GM19240 (cell line): ENCODE results near the gene NCKIPSD.
A peak's percentile ranks its signal among the peaks of the same experiment; 100 is the strongest.

Experiments used
- DNase-seq: peaks from one replicate; pipeline ENCODE4 v3.0.0; 2011; ENCODE audit warnings: low spot score; ENCODE audit not compliant: insufficient read length

NCKIPSD gene

DNA sequence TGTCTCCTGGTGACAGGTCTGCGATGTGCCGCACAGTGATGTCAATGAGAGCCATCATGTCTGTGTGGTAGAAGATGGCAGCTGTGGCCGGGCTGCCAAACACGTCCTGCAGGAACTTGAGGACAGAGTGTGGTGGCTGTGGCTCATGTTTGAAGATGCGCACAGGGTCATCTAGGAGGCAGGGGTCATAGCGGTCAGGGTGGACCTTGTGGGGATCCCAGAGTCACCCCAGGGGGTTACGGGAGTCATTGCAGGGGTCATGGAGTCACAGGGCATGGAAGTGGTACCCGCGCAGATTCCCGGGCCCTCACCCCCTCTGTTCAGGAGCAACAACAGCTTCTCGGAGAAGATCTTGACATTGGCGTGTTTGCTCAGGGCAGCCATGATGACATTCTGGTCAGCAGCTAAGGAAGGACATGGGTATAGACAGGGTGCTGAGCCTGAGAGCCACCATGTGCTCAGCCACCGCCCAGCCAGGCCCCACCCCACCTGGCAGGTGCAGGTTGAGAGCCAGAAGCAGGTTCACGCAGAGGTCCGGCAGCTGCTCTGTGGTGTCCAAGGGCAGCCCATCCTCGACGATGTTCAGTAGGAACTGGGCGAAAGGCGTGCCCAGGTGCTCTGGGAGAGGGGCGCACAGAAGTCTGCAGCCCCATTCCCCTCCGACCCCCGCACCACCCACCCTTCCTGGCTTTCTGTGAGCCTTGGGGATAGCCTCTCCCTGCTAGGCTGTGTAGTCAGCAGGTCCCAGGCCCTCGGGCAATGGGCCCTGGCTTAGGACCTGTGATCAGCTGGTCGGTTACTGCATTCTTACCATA is 6.9 kb downstream of the NCKIPSD start:
- DNase-seq: no peak

DNA sequence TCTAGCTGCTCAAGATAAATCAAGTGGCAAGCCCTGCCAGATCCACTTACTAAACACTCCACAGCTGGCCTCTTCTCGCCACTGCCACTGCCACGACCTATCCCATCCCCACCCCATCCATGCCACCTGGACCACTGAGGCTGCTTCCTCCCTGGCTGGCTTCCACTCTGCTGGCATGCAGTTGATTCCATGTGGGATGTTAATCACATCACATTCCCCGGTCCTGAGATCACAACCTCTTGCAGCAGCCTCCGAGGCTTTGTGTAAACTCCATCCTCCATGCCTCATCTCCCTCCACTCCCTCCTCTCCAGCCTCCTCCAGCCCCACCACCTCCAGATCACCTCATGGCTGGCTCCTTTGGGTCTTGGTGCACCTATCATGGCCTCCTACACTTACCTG is 7.7 kb downstream of the NCKIPSD start:
- DNase-seq: no peak

DNA sequence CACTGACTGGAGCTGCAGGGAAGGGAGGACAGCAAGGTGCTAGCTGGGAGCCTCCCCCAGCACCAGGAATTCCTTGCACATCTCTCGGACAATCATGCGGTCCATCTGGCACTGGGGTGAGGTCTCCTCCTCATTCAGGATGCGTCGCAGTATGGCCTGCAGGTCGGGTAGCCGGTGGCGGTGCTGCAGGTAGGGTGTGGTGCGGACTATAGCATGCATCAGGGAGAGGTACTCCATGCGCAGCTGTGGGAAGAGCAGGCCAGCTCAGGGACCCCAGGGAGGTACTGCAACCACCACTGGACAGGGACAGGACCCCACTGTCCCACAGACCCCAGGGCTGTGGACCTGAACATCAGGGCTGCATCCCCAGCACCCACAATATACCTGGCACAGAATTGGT is 11.2 kb downstream of the NCKIPSD start:
- no peak for DNase-seq

DNA sequence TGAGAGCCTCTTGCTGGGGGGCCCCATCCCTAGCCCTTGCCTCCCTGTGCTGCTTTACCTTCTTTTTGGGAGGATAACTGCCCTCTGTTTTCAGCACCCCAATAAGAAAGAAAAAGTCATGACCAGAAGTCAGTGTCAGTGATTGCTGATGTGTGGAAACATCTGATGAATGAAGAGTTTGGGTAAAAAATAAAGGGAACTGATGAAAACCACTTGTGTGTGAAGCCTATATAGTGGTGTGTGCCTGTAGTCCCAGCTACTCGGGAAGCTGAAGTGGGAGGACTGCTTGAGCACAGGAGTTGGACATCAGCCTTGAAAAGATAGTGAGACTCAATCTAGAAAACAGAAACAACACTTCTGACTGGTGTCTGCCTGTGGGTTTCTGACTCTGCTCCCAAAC is 13.2 kb downstream of the NCKIPSD start:
- DNase-seq: no peak

DNA sequence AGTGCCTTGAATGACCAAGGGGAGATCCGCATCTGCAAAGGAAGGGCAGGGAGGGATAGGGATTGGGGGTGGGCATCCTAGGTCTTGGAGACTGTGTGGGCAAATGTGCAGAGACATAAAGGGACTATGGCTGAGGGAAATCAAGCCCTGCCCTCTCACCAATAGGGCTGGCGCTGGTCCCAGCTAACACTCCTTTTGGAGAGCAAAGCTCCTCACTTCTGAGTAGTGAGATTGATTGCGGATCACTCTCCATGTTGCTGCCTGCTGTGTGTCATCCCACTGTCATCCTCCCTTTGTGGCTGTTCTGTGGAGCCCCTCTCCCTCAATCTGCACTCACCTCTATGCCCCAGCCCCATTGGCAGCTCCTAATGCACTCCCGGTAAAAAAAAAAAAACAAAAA is 20.8 kb downstream of the NCKIPSD start:
- DNase-seq: no peak

DNA sequence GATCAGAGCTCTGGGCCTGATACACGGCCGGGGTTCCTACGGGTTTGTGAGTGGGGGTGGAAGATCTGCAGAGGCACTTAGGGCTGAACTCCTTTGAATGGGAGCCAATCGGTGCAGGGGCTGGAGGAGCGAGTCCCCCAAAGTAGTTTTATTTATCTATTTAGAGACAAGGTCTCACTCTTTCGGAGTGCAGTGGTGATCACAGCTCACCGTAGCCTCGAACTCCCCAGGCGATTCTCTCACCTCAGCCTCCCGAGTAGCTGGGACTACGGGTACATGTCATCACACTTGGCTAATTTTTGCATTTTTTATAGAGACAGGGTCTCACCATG is 21.4 kb downstream of the NCKIPSD start:
- DNase-seq: no peak

DNA sequence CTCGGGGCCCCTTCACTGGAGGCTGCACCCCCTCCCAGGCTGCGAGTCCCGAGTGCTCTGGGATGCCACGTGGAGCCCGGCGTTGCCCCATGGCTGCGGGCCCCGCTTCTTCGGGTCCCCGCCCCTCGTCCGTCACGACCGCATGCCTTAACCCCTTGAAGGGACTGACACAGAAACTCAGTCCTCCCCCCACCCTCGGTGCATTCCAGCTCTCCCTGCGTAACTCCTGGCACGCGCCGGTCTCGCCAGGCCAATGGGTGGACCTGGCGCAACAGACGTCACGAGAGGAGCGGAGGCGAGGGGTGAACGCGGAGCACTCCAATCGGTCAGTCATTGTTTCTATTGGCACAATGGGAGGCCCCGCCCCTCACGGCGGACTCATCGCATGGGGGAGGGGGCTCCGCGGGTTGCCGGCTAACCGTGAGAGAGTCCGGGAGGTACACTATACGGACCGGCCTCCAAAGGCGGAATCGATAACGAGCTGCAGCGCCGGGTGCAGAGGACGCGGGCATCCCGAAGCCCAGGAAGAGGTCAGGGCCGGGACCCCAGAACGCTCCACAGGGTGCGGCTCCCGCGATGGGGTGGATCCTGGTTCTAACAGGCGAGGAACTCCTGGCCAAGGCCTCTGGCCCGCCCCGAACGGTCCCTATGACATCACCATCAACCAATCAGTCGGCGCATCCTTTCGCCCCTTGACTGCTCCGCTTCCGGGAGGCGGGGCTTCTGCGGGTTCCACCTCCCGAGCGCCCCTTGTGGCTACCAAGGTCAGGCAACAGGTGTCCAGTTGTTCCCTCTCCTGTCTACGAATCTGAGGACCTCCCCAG is 22.0 kb downstream of the NCKIPSD start:
- DNase-seq: peak; percentile 100

DNA sequence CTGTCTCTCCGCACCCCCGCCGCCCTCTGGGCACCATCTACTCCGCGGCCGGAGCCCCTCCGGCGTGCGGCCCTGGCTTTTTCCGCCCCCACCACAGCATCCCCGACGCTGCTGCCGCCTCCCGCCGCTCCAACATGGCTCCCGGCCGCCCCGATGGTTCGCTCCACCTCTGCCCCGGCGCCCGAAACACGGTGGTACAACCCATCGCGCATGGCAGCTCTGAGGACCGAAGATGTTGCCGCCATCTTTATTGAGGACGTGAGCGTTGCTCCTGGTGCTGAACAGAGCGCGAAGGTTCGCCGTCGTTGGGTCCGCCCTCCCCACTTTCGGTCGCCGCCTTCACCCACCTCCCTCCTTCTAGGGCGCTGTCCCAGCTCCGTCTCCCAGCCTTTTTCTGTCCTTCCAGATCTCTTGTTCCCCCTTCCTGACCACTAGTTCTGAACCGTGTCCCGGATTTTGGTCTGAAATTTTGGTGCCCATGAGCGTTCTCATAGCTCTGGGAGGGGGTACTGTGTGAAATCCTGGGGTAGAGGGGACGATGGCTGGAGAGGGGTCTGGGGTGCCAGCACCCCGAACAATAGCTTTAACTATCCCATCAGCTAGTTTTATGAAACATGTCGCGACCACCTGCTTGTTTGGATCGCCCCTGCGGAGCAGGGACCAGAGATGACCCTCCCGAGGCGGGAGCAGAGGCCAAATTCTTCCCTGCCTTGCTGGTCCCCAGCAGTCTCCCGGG is 22.8 kb downstream of the NCKIPSD start, which contains the start of gene CELSR3:
Gene CELSR3, minus strand, starts transcription at position 134 of the 736 bp plus-strand sequence. CDS start 252 bp downstream, outside the sequence.
- peak; percentile 45 for DNase-seq

DNA sequence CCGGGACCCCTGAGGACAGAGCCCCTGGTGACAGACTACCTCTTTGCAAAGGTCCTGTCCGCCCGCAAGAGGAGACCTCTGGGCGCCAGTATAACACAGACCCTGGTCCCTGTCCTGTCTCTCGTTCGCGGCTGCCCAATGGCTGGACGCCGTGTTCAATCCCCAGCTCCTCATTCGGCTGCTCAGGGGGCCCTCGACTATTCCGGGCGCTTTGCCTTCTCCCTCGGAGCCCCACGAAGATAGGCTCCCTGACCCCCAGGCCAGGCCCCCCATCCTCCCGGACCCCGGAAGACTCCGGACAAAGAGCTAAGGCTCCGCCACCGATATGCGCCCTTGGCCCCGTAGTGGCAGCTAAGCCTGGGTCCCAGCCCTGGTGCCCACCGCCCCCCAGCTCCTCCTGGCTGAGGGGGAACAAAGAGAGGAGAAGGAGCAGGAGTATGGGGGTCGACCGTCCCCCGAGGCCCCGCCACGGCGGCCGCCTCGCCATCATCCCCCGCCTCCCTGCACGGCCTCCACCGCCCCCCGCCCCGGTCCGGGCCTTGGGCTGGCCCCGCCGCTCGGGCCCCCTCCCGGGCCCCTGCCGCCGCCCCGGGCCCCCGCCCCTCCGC is 23.5 kb downstream of the NCKIPSD start:
- no peak for DNase-seq

DNA sequence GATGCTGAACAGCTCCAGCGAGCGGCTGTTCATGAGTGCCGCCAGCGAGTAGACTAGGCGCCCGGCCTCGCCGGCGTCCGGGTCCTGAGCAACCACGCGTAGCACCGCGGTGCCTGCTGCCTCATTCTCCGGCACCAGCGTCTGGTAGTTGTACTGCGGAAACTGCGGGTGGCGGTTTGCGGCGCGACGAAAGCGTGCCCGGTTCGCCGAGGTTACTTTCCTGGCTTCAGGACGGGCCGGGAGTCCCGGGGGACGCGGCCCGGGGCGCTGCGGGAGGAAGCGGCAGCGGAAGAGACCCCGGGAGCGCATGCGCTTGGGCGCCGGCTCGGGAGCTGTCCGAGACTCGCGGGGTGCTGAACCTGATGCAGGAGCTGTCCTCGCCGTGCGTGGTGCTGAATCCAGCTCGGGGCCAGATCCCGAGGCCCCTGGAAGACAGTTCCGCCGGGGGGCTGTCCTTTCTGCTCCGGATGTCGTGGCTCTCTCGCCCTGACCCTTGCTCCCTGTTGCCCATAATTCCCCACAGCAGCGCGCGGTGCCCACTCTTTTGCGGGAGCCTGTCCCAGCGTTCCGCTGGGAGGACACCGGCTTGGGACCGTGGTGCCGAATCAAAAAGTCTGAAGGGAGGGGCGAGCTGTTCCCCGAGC is 24.1 kb downstream of the NCKIPSD start:
- peak; percentile 57 for DNase-seq

DNA sequence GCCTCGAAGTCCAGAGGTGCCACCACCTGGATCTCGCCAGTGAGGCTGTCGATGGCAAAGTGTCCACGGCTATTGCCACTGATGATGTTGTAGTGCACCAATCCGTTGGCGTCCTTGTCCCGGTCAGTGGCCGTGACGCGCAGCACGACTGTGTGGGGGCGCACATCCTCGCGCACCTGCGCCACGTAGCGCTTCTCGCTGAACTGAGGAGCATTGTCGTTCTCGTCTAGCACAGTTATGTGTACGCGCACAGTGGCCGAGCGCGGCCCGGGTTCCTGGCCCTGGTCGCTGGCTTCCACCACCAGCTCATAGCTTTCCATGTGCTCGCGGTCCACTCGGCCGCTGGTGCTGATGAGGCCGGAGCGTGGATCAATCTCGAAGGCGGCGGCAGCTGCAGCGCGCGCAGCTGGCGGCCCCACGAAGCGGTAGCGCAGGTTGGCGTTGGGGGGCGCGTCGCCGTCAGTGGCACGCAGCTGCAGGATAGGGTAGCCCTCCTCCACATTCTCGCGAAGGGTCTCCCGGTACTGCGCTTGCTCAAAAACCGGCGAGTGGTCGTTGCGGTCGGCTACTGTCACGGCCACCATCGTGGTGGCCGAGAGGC is 24.8 kb downstream of the NCKIPSD start:
- DNase-seq: no peak

DNA sequence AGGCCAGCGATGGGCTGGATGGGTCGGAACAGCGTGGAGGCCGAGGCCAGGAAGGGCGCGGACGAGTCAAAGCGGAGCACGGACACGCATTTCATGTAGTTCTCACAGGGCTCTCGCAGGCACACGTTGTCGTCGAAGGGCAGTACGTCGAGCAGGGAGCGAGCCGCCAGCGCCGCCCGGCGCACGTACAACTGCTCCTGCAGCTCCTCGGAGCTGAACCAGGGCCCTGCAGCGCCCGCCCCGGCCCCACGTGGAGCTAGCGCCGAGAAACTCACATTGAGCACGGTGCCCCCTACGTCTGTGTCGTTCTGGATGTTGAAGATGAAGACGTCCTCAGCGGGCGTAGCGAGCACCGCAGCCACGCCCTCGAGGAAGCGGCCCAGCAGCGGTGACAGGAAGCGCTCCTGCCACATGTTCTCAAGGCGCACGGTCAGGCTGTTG is 28.9 kb downstream of the NCKIPSD start:
- DNase-seq: no peak

DNA sequence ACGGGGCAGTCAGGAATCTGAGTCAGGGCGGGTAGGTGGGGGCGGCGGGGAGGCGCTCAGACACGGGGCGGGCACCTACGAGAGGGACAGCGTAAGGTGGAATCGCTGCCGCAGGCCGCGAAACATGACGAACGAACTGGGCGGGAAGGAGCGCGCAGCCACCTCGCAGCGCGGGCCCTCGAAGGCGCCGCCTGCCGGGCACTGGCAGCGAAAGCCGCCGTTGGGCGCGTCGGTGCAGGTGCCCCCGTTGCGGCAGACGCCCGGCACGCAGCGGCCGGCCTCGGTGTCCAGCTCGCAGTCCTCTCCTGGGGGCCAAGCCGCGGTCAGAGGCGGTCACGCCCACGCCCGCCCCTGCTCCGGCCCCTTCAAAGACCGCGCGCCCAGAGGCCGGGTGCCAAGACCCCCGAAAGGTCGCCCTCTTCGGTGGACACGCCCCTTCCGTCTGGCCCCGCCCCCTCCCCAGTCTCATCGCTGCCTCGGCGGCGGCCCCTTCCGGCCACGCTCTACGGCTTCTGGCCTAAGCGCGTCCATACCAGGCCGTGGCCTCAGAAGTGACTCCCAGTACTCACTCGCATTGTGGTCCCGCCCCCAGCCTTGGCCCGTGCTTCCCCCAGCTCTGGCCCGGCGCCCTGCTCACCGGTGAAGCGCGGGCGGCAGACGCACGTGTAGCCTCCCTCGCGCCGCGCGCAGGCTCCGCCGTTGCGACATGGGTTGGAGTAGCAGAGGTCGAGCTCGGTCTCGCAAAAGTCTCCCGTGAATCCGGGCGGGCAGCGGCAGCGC is 29.5 kb downstream of the NCKIPSD start:
- DNase-seq: peak; percentile 89

DNA sequence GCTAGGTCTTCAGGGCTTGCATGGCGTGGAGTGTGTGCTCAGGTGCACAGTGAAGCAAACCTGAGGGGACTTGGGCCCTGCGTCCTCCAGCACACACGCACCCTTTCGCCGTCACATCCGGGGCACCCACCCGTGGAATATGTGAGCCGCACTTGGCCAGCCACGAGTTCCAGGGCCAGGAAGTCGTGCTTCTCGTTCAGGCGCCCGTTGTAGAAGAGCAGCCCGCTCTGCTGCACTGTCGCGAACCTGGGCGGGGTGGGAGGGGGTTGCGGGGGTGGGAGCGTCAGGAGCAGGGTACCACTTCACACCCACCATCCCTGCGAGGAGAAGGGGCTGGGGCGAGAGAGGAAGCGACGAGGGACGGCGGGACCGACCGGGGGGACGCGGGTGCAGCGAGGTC is 30.1 kb downstream of the NCKIPSD start:
- DNase-seq: no peak

DNA sequence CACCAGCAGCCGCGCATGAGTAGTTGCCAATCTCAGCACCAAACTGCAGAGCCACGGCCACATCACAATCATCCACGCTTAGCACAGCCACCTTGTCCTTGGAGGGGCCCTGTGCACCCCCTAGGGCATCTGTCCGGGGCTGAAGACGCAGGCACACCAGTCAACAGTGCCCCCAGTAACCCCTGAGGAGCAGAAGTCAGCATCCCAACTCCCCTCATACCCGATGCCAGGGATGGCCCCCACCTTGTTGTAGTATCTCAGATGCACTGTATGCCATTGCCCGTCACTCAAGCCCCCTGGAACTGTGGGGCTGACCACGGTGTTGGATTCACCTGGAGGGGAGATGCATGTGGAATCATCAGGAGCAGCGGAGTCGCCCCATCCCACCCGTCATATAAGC is 30.7 kb downstream of the NCKIPSD start:
- DNase-seq: no peak

DNA sequence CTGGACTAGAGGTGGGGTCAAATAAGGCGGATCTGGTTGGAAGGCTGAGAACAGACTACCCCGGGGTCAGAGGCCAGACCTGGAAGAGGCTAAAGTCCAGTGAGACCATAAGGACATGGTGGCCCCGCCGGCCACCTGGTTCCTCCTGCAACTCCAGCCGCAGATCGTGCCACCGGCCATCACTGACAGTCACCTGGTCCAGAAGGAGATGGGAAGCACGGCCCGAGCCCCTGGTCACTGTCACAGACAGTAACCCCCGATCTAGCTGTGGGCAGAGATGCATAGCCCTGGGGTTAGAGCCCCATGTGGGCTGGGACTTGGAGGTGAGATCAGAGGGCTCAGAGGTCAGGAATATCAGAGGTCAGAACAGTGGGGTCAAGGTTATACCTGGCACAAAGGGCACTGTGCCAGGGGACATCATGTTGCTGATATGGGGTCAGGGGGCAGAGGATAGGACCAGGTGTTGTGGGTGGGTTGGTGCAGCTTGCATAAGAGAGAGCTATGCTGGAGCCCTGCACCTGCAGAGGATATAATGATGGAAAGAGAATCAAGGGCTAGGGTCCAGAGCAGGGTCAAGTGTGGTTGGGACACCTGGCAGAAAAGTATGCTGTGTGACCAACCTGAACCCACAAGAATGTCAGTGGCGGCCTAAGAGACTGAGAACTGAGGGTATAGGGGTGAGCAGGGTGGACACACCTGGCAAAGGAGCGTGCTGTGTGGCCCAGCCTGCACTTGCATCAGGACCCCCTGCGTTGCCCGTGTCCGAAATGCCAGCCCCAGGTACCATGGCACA is 32.6 kb downstream of the NCKIPSD start:
- DNase-seq: no peak

DNA sequence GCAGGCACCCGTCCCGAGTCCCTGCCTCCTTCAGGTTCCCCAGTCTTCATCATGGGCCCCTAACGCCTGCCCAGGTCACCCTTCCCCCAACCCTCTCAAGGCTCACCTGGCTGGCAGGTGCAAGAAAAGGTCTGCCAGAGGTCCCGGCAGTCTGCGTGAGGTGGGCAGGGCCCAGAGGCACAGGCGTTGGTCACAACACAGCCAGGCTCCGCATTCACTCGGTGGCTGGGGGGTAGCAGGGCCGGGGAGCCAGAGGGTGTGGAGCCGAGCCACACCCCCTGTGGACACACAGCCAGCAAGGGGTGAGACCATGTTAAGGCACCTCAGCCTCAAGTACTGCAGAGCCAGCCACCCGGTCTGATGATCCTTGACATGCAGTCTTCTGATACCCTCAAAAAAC is 33.9 kb downstream of the NCKIPSD start:
- DNase-seq: no peak

DNA sequence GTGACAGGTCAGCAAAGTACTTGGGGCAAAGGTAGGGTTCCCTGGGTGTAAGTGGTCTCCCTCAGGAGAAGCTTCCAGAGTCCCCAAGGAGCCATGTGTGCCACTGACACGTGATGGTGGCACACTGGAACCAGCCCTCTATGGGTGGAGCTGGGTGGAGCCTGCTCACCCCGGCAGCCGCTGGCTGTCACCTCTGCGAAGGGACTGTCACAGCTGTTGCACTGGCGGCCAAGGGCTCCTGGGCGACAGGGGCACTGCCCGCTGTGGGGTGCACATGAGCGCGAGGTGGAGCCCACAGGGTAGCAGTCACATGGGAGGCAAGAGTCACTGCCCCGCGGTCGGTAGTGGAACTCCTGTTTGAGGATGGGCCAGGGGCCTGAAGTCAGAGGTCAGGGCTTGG is 35.0 kb downstream of the NCKIPSD start:
- no peak for DNase-seq
